ENCODE measurements around the gene IGHMBP2. TPM values are rescaled to one million over a fixed set of nuclear protein-coding genes. Genes with fewer than 3 reads are reported as not detected.

The IGHMBP2 gene
- polyA plus RNA-seq, 1 donor = 19.9 TPM

GRCh38 chr11:68933605-68934320 is 30.1 kb downstream of the IGHMBP2 start:
- DNase-seq = no peak
- no peaks in the 10 kb centered on the region for H3K4me1 ChIP-seq (ENCODE audit: control insufficient read depth, insufficient read depth, low read length)
- peaks cover 90% of the 10 kb centered on the region for H3K36me3 ChIP-seq (ENCODE audit: control insufficient read depth, insufficient read depth, low read length)
- no CpG with 5 or more reads among the region's 17 CpGs for WGBS (ENCODE audit: insufficient coverage, low lambda C conversion rate)
- H3K4me3 ChIP-seq (ENCODE audit: low read length) = no peak overlapping the region
- no peak overlapping the region for H3K27ac ChIP-seq (ENCODE audit: low read length)
- no peaks in the 10 kb centered on the region for H3K9me3 ChIP-seq (ENCODE audit: control insufficient read depth, low read depth, low read length)
- H3K27me3 ChIP-seq (ENCODE audit: control insufficient read depth, insufficient read depth, low read length) = no peaks in the 10 kb centered on the region

- Histone ChIP-seq H3K4me3 (ENCODE audit: low read length) (no peak overlapping the region), H3K4me1 (ENCODE audit: control insufficient read depth, insufficient read depth, low read length) (no peaks in the 10 kb centered on the region), H3K9me3 (ENCODE audit: control insufficient read depth, low read depth, low read length) (no peaks in the 10 kb centered on the region), H3K27me3 (ENCODE audit: control insufficient read depth, insufficient read depth, low read length) (no peaks in the 10 kb centered on the region), H3K36me3 (ENCODE audit: control insufficient read depth, insufficient read depth, low read length) (peaks cover 89% of the 10 kb centered on the region), H3K27ac (ENCODE audit: low read length) (no peak overlapping the region)
- no CpG with 5 or more reads among the region's 12 CpGs for WGBS (ENCODE audit: insufficient coverage, low lambda C conversion rate)
- DNase-seq = no peak
Observed at GRCh38 chr11:68934321-68934645, 30.6 kb downstream of the IGHMBP2 start.

DNA sequence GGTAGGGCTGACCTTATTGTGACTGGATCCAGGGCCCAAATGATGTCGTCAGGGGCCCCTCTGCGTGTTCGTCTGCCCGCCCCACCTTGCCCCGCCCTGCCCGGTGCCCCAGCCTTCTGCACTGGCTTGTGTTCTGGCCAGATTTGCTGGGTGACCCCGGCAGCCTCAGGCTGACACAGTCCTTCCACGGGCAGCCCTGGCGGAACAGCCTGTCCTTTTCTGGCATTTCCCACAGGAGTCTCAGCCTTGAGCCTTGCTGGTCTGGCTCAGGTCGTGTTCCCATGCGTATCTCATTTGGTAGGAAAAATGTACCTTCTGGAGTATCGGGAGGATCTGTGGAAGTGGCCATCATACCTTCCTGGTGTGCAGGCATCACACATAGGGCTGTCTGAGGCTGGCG is 31.0 kb downstream of the IGHMBP2 start:
- no CpG with 5 or more reads among the region's 13 CpGs for WGBS (ENCODE audit: insufficient coverage, low lambda C conversion rate)
- H3K27me3 ChIP-seq (ENCODE audit: control insufficient read depth, insufficient read depth, low read length) = no peaks in the 10 kb centered on the region
- no peak overlapping the region for H3K4me3 ChIP-seq (ENCODE audit: low read length)
- H3K9me3 ChIP-seq (ENCODE audit: control insufficient read depth, low read depth, low read length) = peaks cover 2% of the 10 kb centered on the region
- no peak overlapping the region for H3K27ac ChIP-seq (ENCODE audit: low read length)
- peaks cover 89% of the 10 kb centered on the region for H3K36me3 ChIP-seq (ENCODE audit: control insufficient read depth, insufficient read depth, low read length)
- H3K4me1 ChIP-seq (ENCODE audit: control insufficient read depth, insufficient read depth, low read length) = no peaks in the 10 kb centered on the region
- DNase-seq = no peak

- Histone ChIP-seq H3K27ac (ENCODE audit: low read length) (no peak overlapping the region), H3K9me3 (ENCODE audit: control insufficient read depth, low read depth, low read length) (peaks cover 3% of the 10 kb centered on the region), H3K36me3 (ENCODE audit: control insufficient read depth, insufficient read depth, low read length) (peaks cover 89% of the 10 kb centered on the region), H3K4me3 (ENCODE audit: low read length) (no peak overlapping the region), H3K4me1 (ENCODE audit: control insufficient read depth, insufficient read depth, low read length) (no peaks in the 10 kb centered on the region), H3K27me3 (ENCODE audit: control insufficient read depth, insufficient read depth, low read length) (no peaks in the 10 kb centered on the region)
- no peak for DNase-seq
- 100% methylated on average over 2 of the region's 15 CpGs for WGBS (ENCODE audit: insufficient coverage, low lambda C conversion rate)
Observed at GRCh38 chr11:68935066-68935465, 31.4 kb downstream of the IGHMBP2 start.

DNA sequence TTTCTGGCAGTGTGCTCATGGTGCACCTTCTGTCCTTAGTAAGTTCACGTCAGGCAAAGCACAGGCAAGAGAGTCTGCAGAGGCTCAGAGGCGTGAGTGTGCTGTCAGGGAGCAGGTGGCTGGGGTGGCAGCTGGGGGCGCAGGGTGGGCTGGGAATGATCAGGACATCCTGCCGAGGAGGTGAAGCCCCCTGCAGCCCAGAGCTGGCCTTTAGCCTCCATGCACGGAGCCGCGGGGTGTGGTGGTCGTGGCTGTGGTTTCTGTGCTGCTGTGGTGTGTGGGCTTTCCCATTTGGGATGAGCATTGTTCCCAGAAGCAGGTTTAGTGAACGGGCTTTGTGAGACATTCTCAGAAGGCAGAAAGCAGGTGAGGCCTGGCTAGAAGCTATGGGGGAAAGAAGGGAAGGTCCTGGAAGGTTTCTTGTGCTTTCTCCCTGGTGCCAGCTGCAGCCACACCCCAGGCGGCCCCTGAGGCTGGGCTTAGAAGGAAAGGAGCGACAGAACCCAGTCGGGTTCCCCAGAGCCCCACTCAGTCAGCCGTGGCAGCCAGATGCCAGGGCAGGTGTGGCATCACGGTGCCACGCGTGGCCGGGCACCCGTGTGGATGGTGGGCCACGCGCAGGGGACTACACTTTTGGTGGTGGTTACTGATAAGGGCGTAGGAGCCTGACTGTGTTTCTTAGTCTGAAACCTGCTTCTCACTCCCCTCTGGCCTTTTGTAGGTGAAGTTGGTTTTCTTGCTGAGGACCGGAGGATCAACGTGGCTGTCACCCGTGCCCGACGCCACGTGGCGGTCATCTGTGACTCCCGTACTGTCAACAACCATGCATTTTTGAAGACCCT is 32.0 kb downstream of the IGHMBP2 start:
- no peak for DNase-seq
- no CpG with 5 or more reads among the region's 29 CpGs for WGBS (ENCODE audit: insufficient coverage, low lambda C conversion rate)
- H3K36me3 ChIP-seq (ENCODE audit: control insufficient read depth, insufficient read depth, low read length) = peaks cover 87% of the 10 kb centered on the region
- peaks cover 3% of the 10 kb centered on the region for H3K9me3 ChIP-seq (ENCODE audit: control insufficient read depth, low read depth, low read length)
- no peak overlapping the region for H3K27ac ChIP-seq (ENCODE audit: low read length)
- H3K27me3 ChIP-seq (ENCODE audit: control insufficient read depth, insufficient read depth, low read length) = no peaks in the 10 kb centered on the region
- H3K4me1 ChIP-seq (ENCODE audit: control insufficient read depth, insufficient read depth, low read length) = no peaks in the 10 kb centered on the region
- no peak overlapping the region for H3K4me3 ChIP-seq (ENCODE audit: low read length)

DNA sequence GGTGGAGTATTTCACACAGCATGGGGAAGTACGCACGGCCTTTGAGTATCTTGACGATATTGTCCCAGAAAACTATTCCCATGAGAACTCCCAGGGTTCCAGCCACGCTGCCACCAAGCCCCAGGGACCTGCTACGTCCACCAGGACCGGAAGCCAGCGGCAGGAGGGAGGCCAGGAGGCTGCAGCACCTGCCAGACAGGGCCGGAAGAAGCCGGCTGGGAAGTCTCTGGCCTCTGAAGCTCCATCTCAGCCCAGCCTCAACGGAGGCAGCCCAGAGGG is 32.6 kb downstream of the IGHMBP2 start:
- H3K9me3 ChIP-seq (ENCODE audit: control insufficient read depth, low read depth, low read length) = peaks cover 3% of the 10 kb centered on the region
- DNase-seq = no peak
- no peak overlapping the region for H3K4me3 ChIP-seq (ENCODE audit: low read length)
- no CpG with 5 or more reads among the region's 10 CpGs for WGBS (ENCODE audit: insufficient coverage, low lambda C conversion rate)
- H3K36me3 ChIP-seq (ENCODE audit: control insufficient read depth, insufficient read depth, low read length) = peaks cover 85% of the 10 kb centered on the region
- no peaks in the 10 kb centered on the region for H3K27me3 ChIP-seq (ENCODE audit: control insufficient read depth, insufficient read depth, low read length)
- H3K27ac ChIP-seq (ENCODE audit: low read length) = no peak overlapping the region
- no peaks in the 10 kb centered on the region for H3K4me1 ChIP-seq (ENCODE audit: control insufficient read depth, insufficient read depth, low read length)

GRCh38 chr11:68936676-68937620 is 33.3 kb downstream of the IGHMBP2 start:
- Histone ChIP-seq H3K36me3 (ENCODE audit: control insufficient read depth, insufficient read depth, low read length) (peaks cover 83% of the 10 kb centered on the region), H3K4me3 (ENCODE audit: low read length) (no peak overlapping the region), H3K9me3 (ENCODE audit: control insufficient read depth, low read depth, low read length) (peaks cover 3% of the 10 kb centered on the region), H3K4me1 (ENCODE audit: control insufficient read depth, insufficient read depth, low read length) (no peaks in the 10 kb centered on the region), H3K27me3 (ENCODE audit: control insufficient read depth, insufficient read depth, low read length) (no peaks in the 10 kb centered on the region), H3K27ac (ENCODE audit: low read length) (no peak overlapping the region)
- DNase-seq = no peak
- WGBS (ENCODE audit: insufficient coverage, low lambda C conversion rate) = 95% methylated on average over 4 of the region's 29 CpGs

GRCh38 chr11:68938088-68938487 is 34.4 kb downstream of the IGHMBP2 start:
- no CpG with 5 or more reads among the region's 18 CpGs for WGBS (ENCODE audit: insufficient coverage, low lambda C conversion rate)
- H3K9me3 ChIP-seq (ENCODE audit: control insufficient read depth, low read depth, low read length) = peaks cover 3% of the 10 kb centered on the region
- H3K4me3 ChIP-seq (ENCODE audit: low read length) = no peak overlapping the region
- DNase-seq = no peak
- H3K36me3 ChIP-seq (ENCODE audit: control insufficient read depth, insufficient read depth, low read length) = peaks cover 80% of the 10 kb centered on the region
- H3K27me3 ChIP-seq (ENCODE audit: control insufficient read depth, insufficient read depth, low read length) = no peaks in the 10 kb centered on the region
- H3K4me1 ChIP-seq (ENCODE audit: control insufficient read depth, insufficient read depth, low read length) = no peaks in the 10 kb centered on the region
- H3K27ac ChIP-seq (ENCODE audit: low read length) = no peak overlapping the region

DNA sequence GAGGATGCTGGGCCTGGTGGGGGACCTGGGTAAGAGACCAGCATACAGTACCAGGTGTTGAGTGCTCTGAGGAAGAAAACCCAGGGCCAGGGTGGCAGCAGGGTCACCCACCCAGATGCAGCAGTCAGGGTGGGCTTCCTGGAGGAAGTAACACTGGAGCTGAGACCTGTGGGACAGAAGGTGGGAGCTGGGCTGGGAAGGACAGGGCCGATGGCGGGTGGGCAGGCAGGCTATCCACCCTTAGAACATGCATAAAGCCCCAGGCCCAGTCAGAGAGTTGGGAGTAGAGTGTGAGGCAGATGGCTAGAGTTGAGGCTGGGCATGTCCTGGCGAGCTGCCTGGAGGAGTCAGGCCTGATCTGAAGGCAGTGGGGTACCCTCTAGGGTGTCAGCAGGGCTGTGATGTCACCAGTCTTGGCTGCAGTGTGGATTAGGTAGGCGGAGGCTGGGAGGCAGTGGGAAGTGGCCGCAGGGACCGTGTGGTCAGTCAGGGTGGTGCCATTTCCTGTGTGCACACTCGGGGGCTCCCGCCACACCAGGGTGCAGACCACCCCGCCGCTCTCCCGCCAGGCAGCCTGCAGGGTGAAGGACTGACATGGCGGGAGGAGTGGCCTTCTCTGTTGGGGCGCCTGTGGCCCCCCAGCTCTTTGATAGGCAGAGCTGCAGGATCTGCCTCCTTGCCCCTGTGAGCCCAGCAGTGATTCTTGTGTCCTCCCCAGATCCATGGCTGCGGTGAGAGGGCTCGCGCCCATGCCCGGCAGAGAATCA is 35.3 kb downstream of the IGHMBP2 start:
- 100% methylated on average over 2 of the region's 17 CpGs for WGBS (ENCODE audit: insufficient coverage, low lambda C conversion rate)
- no peaks in the 10 kb centered on the region for H3K4me1 ChIP-seq (ENCODE audit: control insufficient read depth, insufficient read depth, low read length)
- H3K4me3 ChIP-seq (ENCODE audit: low read length) = no peak overlapping the region
- H3K36me3 ChIP-seq (ENCODE audit: control insufficient read depth, insufficient read depth, low read length) = peaks cover 71% of the 10 kb centered on the region
- peaks cover 3% of the 10 kb centered on the region for H3K9me3 ChIP-seq (ENCODE audit: control insufficient read depth, low read depth, low read length)
- no peak overlapping the region for H3K27ac ChIP-seq (ENCODE audit: low read length)
- DNase-seq = no peak
- H3K27me3 ChIP-seq (ENCODE audit: control insufficient read depth, insufficient read depth, low read length) = no peaks in the 10 kb centered on the region
